ENCODE results near the gene MITF.

Gene MITF

DNA sequence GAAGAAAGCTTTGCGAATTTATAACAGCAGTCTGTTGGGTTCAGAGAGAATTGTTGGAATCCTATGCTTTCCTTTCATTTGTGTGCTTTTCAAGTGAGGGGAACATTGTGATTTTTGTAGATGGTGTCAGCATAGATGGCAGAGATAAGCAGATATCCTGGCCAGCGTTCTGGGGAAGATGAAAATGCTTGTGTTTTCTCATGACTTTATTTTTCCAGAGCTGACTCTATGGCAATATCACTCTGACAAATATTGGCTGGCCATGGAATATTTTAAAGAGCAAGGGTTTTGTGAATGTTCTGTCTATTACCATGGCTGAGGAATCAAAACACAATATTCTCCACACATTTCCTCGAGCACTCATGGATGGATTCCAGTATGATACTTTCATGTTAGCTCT, 108.8 kb downstream of the MITF start:
- H3K4me3 ChIP-seq (replicated peaks; ENCODE audit: low read depth, low read length) = no peak overlapping the region
- no peak for DNase-seq (ENCODE audit: extremely low read depth, low read depth)
- TF ChIP-seq, protein P1, sequence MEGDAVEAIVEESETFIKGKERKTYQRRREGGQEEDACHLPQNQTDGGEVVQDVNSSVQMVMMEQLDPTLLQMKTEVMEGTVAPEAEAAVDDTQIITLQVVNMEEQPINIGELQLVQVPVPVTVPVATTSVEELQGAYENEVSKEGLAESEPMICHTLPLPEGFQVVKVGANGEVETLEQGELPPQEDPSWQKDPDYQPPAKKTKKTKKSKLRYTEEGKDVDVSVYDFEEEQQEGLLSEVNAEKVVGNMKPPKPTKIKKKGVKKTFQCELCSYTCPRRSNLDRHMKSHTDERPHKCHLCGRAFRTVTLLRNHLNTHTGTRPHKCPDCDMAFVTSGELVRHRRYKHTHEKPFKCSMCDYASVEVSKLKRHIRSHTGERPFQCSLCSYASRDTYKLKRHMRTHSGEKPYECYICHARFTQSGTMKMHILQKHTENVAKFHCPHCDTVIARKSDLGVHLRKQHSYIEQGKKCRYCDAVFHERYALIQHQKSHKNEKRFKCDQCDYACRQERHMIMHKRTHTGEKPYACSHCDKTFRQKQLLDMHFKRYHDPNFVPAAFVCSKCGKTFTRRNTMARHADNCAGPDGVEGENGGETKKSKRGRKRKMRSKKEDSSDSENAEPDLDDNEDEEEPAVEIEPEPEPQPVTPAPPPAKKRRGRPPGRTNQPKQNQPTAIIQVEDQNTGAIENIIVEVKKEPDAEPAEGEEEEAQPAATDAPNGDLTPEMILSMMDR (IDR thresholded peaks at IDR 0.05; ENCODE audit: low read depth, low read length, missing control alignments) = no peak

DNA sequence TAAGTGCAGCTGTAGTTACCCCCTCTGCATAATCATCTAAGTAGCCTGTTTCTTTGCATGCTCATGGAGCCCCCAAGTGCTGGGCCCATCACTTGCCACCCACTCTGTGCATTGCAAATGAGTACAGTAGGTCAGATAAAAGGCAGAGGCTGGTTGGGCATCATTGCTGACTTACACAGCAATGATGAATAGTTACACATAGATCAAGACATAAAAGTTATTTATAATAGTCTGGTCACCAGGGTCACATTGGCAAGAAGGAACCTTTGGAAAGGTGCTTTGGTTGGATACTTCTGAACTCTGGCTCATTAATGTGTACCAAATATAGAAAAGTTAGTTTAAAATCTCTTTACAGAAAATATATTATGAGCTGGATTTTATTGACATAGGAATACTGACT, 111.6 kb downstream of the MITF start:
- TF ChIP-seq, protein P1 (IDR thresholded peaks at IDR 0.05; ENCODE audit: low read depth, low read length, missing control alignments) = no peak
- no peak for DNase-seq (ENCODE audit: extremely low read depth, low read depth)
- H3K4me3 ChIP-seq (replicated peaks; ENCODE audit: low read depth, low read length) = no peak overlapping the region

DNA sequence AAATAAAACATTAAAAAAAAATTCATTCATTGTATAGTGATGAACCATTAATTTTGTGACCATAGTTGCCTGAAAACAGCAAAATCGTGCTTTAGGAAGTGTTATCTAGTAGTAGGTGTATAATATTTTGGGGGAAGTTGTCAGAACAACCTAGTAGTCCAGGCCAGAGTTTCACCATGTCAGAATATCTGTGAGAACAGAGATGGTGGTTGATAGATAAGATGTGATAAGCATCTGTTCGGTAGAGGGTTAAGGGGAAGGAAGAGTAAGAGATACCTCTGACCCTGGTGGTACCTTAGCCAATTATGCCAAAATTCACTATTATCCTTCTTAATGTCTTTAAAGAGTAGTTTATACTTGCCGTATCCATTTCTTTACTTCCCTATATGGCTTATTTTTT, 113.8 kb downstream of the MITF start:
- no peak for DNase-seq (ENCODE audit: extremely low read depth, low read depth)
- no peak overlapping the region for H3K4me3 ChIP-seq (replicated peaks; ENCODE audit: low read depth, low read length)
- TF ChIP-seq, protein P1 (IDR thresholded peaks at IDR 0.05; ENCODE audit: low read depth, low read length, missing control alignments) = no peak

DNA sequence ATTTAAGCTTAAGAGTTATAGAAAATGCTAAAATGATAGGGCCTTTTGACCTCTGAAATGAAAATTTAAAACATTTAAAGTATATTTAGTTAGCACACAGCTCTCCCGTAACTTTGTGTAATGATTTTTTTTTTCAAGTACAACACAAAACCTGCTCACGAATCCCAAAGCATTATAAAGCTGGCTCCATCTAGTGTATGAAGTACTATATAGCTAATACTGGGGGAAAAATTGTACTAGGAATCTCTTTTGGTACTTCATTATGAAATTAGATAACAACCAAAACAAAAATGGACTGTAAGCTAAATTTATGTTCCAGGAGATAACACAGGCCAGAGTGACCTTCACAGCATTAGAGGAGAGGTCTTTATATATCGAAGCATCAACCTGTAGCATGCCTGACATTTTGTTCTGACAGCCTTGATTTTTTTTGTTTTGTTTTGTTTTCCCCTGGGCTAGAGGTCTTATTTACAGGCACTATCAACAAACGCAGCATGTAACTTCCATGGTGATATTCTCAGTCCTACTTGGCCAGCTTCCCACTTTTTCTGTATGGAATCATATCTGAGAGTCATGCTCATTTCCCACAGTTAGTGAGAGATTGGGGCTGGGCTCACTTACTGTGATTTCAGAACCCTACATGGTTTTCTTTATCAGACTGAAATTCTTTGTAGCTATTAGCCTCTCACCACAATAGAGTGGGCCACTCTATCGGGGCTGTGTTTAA, 116.3 kb downstream of the MITF start:
- TF ChIP-seq, protein P1 (IDR thresholded peaks at IDR 0.05; ENCODE audit: low read depth, low read length, missing control alignments) = peak; percentile 38
- no peak for DNase-seq (ENCODE audit: extremely low read depth, low read depth)

DNA sequence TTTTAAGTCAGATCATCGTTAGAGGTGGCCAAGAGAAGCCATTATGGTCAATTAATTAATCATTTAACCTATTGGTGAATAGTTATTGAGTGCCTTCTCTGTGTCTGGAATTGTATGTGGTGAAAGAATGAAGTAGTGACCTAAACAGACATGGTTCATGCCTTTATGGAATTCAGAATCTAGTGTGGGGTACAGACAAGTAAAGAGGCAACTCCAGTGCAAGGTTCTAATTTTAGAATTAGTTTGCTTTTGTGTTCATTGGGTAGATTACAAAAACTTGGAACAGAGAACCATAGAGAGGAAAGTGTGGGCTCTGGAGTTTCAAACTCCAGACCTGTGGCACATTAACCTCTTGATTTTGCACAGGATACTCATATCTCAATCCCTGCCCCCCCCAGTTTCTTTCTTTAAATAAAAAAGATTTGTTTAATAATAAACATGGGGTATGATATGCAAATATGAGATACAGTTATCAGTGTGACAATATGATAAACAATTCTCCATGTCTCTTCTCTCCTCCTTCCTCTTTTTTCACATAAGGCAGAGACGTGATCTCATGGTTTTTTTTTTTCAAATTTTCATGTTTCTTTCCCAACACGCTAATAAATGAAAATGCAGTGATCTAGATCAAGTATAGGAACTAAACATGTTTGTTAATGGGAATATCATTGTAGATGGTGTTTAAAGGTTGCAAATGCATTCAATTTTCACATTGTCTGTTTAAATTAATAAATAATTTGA, 117.9 kb downstream of the MITF start:
- TF ChIP-seq, protein P1 (IDR thresholded peaks at IDR 0.05; ENCODE audit: low read depth, low read length, missing control alignments) = no peak
- DNase-seq (ENCODE audit: extremely low read depth, low read depth) = no peak
- no peak overlapping the region for H3K4me3 ChIP-seq (replicated peaks; ENCODE audit: low read depth, low read length)

More for the DNA sequence above, 116.3 kb downstream of the MITF start:
- H3K4me3 ChIP-seq (replicated peaks; ENCODE audit: low read depth, low read length) = no peak overlapping the region

DNA sequence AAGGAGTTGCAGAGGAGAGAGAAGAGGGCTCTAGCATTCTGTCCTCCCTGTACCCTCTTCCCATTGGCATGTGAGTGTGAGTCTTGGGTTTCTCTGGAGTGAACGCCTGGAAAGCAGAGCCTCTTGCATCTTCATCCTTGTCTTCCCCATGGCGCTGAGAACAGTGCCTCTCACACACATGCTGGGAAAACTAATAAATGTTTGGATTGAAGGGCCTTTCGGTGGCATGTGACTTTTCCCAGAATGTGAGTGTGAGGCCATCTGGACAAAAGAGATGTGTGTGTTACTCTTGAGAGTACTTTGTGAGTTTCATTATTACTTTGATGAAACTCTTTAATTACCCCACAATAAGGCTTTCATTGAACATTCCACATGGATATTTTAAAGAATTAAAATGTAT, 122.3 kb downstream of the MITF start:
- no peak overlapping the region for H3K4me3 ChIP-seq (replicated peaks; ENCODE audit: low read depth, low read length)
- TF ChIP-seq, protein P1 (IDR thresholded peaks at IDR 0.05; ENCODE audit: low read depth, low read length, missing control alignments) = no peak
- DNase-seq (ENCODE audit: extremely low read depth, low read depth) = no peak
